HepG2 (cell line): ENCODE data around the gene POLL. TPM values are rescaled to one million over a fixed set of nuclear protein-coding genes. Genes with fewer than 3 reads are reported as not detected.

Source experiments
- CHD2 ChIP-seq: IDR thresholded peaks from 2 replicates; pipeline ENCODE4 v1.6.1; 2011; ENCODE audit warnings: low read depth, low read length, improper control_type of control experiment
- DNMT3B ChIP-seq: conservative IDR thresholded peaks from 2 replicates; pipeline ENCODE4 v1.6.1; 2016; ENCODE audit warnings: missing biosample characterization, control low read depth
- MBD4 ChIP-seq: IDR thresholded peaks from 2 replicates; pipeline ENCODE4 v1.6.1; 2012; ENCODE audit warnings: low read length, inconsistent platforms, borderline replicate concordance
- NCOR1 ChIP-seq: fragments of 200-600 bp; sonication (generic); IDR thresholded peaks from 2 replicates; pipeline ENCODE4 v1.7.0; 2017; ENCODE audit warnings: antibody characterized with exemption, low read length, borderline replicate concordance
- YEATS2 ChIP-seq: sonication (generic); formaldehyde crosslinking; IDR thresholded peaks from 2 replicates; pipeline ENCODE4 v1.4.0; 2020; ENCODE audit warnings: missing genetic modification reagents, borderline replicate concordance
- ZFP82 ChIP-seq: sonication (generic); formaldehyde crosslinking; IDR thresholded peaks from 2 replicates; pipeline ENCODE4 v1.5.1; 2020; ENCODE audit warnings: mild to moderate bottlenecking, missing genetic modification reagents, borderline replicate concordance
- ZFP90 ChIP-seq: sonication (generic); formaldehyde crosslinking; IDR thresholded peaks from 2 replicates; pipeline ENCODE4 v1.8.0; 2022; ENCODE audit warnings: missing genetic modification reagents, mild to moderate bottlenecking, inconsistent platforms, borderline replicate concordance
- ZNF136 ChIP-seq: sonication (generic); formaldehyde crosslinking; IDR thresholded peaks from 2 replicates; pipeline ENCODE4 v1.8.1; 2022; ENCODE audit warnings: low read depth, mild to moderate bottlenecking, moderate library complexity, missing genetic modification reagents
- ZNF230 ChIP-seq: sonication (generic); formaldehyde crosslinking; IDR thresholded peaks from 2 replicates; pipeline ENCODE4 v1.4.0; 2020; ENCODE audit warnings: mild to moderate bottlenecking, missing genetic modification reagents
- ZNF382 ChIP-seq: sonication (generic); formaldehyde crosslinking; IDR thresholded peaks from 2 replicates; pipeline ENCODE4 v1.5.0; 2020; ENCODE audit warnings: missing genetic modification reagents, mild to moderate bottlenecking, borderline replicate concordance
- ZNF430 ChIP-seq: sonication (generic); formaldehyde crosslinking; IDR thresholded peaks from 2 replicates; pipeline ENCODE4 v1.9.0; 2021; ENCODE audit warnings: mild to moderate bottlenecking, missing genetic modification reagents
- ZNF781 ChIP-seq: sonication (generic); formaldehyde crosslinking; IDR thresholded peaks from 2 replicates; pipeline ENCODE4 v1.5.1; 2020; ENCODE audit warnings: borderline replicate concordance, mild to moderate bottlenecking, missing genetic modification reagents; ENCODE audit errors: not compliant biosample characterization
- polyA plus RNA-seq, 8 experiments: library from polyadenylated mRNA; depleted of rRNA in 3 of 8; stranded (reverse) in 7 of 8; unstranded in 1 of 8; fragments of >200 nt; fragmentation: Illumina TruSeq in 4 of 8; extraction: Trizol in 4 of 8; gene quantifications; 2 replicates each; pipeline versions ENCODE4 v1.2.1 to v1.2.3, GENCODE V29; 2011 to 2016; ENCODE audit warnings: low read depth in 4 of 8, missing spikeins in 1 of 8, mixed read lengths in 1 of 8; ENCODE audit not compliant: insufficient read depth in 1 of 8
- total RNA-seq, 5 experiments: library from RNA; depleted of rRNA; stranded (reverse); fragments of >200 nt; fragmentation: Illumina TruSeq; extraction: Trizol; gene quantifications; 2 replicates each; pipeline ENCODE4 v1.2.3, GENCODE V29; 2016; ENCODE audit warnings: low read depth in 1 of 5
- TF ChIP-seq, protein P1 (sequence below): sonication (generic); formaldehyde crosslinking; IDR thresholded peaks from 2 replicates; pipeline ENCODE4 v1.8.0; 2022; ENCODE audit warnings: mild to moderate bottlenecking, missing genetic modification reagents; ENCODE audit not compliant: insufficient replicate concordance
- TF ChIP-seq, protein P2 (sequence below): sonication (generic); formaldehyde crosslinking; IDR thresholded peaks from 2 replicates; pipeline ENCODE4 v1.5.1; 2020; ENCODE audit warnings: mild to moderate bottlenecking, missing genetic modification reagents, moderate library complexity
- TF ChIP-seq, protein P3 (sequence below): sonication (generic); formaldehyde crosslinking; IDR thresholded peaks from 2 replicates; pipeline ENCODE4 v1.5.0; 2020; ENCODE audit warnings: missing genetic modification reagents
- TF ChIP-seq, protein P4 (sequence below): sonication (generic); formaldehyde crosslinking; IDR thresholded peaks from 2 replicates; pipeline ENCODE4 v1.4.0; 2020; ENCODE audit warnings: mild to moderate bottlenecking, low read depth, missing genetic modification reagents
- TF ChIP-seq, protein P5 (sequence below): IDR thresholded peaks from 2 replicates; pipeline ENCODE4 v1.6.1; 2016; ENCODE audit warnings: low read depth, missing genetic modification reagents, missing compliant biosample characterization

The POLL gene
- total and polyA plus RNA-seq, 2 of the 13 experiments (the other 11 are each of a cell fraction or from before 2014, with no cell fraction given), result 13.8 to 19.1 TPM

DNA sequence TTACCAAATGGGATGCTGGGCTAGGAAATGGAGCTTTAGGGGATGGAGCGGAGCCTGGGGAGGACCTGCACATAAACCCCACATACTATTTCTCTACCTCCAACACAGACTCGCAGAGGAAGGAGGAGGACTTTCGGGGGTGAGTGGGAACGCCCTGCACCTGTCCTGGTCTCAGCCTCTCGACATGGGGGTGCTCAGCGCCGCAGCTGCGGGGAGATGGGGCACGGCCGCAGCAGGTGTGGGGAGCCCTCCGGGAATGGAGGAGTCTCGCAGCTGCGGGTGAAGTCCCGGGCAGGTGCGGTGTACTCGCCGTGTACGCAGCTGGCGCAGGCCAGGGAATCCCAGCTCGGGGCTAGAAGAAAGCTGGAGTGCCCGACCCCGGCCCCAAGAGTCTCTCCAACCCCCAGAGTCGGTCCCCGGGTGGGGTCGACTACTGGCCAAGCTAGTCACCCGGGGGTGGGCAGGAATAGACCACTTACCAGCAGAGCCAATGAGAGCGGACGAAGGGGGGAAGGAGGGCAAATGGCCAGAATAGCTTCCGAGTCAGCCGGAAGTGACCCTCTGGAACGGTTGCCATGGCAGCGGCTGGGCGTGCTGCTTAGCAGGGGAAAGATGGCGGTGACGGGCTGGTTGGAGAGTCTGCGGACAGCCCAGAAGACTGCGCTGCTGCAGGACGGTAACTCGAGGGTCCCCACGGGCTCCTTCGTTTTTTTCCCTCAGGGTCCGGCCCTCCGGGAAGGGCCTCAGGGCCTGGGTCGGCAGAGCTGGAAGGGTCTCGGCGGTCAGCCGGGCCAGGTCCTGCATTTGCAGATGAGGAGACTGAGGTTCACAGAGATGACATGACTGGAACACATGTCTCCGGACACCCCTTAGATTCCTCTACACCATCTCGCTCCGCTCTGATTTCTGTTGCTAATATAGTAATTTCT is at the start of gene POLL, which contains the start of gene DPCD (continued):
- TF ChIP-seq, protein P1, sequence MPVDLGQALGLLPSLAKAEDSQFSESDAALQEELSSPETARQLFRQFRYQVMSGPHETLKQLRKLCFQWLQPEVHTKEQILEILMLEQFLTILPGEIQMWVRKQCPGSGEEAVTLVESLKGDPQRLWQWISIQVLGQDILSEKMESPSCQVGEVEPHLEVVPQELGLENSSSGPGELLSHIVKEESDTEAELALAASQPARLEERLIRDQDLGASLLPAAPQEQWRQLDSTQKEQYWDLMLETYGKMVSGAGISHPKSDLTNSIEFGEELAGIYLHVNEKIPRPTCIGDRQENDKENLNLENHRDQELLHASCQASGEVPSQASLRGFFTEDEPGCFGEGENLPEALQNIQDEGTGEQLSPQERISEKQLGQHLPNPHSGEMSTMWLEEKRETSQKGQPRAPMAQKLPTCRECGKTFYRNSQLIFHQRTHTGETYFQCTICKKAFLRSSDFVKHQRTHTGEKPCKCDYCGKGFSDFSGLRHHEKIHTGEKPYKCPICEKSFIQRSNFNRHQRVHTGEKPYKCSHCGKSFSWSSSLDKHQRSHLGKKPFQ (CRISPR knock-in tag), result no peak
- peak; percentile 86 for TF ChIP-seq YEATS2 (CRISPR knock-in tag)
- TF ChIP-seq, protein P2, sequence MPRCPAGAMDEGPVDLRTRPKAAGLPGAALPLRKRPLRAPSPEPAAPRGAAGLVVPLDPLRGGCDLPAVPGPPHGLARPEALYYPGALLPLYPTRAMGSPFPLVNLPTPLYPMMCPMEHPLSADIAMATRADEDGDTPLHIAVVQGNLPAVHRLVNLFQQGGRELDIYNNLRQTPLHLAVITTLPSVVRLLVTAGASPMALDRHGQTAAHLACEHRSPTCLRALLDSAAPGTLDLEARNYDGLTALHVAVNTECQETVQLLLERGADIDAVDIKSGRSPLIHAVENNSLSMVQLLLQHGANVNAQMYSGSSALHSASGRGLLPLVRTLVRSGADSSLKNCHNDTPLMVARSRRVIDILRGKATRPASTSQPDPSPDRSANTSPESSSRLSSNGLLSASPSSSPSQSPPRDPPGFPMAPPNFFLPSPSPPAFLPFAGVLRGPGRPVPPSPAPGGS (CRISPR knock-in tag), result peak; percentile 93; the same call in 1 of the 2 replicates
- no peak for TF ChIP-seq ZNF781
- TF ChIP-seq ZFP90 (CRISPR knock-in tag), result peak; percentile 85
- TF ChIP-seq ZNF382 (CRISPR knock-in tag), result no peak
- TF ChIP-seq, protein P3, sequence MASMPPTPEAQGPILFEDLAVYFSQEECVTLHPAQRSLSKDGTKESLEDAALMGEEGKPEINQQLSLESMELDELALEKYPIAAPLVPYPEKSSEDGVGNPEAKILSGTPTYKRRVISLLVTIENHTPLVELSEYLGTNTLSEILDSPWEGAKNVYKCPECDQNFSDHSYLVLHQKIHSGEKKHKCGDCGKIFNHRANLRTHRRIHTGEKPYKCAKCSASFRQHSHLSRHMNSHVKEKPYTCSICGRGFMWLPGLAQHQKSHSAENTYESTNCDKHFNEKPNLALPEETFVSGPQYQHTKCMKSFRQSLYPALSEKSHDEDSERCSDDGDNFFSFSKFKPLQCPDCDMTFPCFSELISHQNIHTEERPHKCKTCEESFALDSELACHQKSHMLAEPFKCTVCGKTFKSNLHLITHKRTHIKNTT, result no peak
- 0 out of 2 replicates have a peak, but pooled peaks have one; percentile 67 for TF ChIP-seq DNMT3B
- no peak for TF ChIP-seq ZNF136
- TF ChIP-seq, protein P4, sequence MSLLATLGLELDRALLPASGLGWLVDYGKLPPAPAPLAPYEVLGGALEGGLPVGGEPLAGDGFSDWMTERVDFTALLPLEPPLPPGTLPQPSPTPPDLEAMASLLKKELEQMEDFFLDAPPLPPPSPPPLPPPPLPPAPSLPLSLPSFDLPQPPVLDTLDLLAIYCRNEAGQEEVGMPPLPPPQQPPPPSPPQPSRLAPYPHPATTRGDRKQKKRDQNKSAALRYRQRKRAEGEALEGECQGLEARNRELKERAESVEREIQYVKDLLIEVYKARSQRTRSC, result no peak
- peak; percentile 89 for TF ChIP-seq ZFP82 (CRISPR knock-in tag)
- no peak for TF ChIP-seq NCOR1
- TF ChIP-seq MBD4, result no peak
- TF ChIP-seq, protein P5, sequence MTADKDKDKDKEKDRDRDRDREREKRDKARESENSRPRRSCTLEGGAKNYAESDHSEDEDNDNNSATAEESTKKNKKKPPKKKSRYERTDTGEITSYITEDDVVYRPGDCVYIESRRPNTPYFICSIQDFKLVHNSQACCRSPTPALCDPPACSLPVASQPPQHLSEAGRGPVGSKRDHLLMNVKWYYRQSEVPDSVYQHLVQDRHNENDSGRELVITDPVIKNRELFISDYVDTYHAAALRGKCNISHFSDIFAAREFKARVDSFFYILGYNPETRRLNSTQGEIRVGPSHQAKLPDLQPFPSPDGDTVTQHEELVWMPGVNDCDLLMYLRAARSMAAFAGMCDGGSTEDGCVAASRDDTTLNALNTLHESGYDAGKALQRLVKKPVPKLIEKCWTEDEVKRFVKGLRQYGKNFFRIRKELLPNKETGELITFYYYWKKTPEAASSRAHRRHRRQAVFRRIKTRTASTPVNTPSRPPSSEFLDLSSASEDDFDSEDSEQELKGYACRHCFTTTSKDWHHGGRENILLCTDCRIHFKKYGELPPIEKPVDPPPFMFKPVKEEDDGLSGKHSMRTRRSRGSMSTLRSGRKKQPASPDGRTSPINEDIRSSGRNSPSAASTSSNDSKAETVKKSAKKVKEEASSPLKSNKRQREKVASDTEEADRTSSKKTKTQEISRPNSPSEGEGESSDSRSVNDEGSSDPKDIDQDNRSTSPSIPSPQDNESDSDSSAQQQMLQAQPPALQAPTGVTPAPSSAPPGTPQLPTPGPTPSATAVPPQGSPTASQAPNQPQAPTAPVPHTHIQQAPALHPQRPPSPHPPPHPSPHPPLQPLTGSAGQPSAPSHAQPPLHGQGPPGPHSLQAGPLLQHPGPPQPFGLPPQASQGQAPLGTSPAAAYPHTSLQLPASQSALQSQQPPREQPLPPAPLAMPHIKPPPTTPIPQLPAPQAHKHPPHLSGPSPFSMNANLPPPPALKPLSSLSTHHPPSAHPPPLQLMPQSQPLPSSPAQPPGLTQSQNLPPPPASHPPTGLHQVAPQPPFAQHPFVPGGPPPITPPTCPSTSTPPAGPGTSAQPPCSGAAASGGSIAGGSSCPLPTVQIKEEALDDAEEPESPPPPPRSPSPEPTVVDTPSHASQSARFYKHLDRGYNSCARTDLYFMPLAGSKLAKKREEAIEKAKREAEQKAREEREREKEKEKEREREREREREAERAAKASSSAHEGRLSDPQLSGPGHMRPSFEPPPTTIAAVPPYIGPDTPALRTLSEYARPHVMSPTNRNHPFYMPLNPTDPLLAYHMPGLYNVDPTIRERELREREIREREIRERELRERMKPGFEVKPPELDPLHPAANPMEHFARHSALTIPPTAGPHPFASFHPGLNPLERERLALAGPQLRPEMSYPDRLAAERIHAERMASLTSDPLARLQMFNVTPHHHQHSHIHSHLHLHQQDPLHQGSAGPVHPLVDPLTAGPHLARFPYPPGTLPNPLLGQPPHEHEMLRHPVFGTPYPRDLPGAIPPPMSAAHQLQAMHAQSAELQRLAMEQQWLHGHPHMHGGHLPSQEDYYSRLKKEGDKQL (CRISPR knock-in tag), result no peak
- 0 out of 2 replicates have a peak, but pooled peaks have one; percentile 75 for TF ChIP-seq ZNF230 (CRISPR knock-in tag)
- TF ChIP-seq ZNF430, result no peak
- no peak; the same call in 1 of the 2 replicates for TF ChIP-seq CHD2
